GM12878 (cell line): ENCODE results near the gene EIF2B1. TPM values are rescaled to one million over a fixed set of nuclear protein-coding genes. Genes with fewer than 3 reads are reported as not detected.

Experiments
- ATF3 ChIP-seq: IDR thresholded peaks from 2 replicates; pipeline ENCODE4 v1.6.1; 2011; ENCODE audit warnings: low read depth, mild to moderate bottlenecking, low read length, moderate library complexity, borderline replicate concordance; ENCODE audit errors: extremely low read depth
- ATF7 ChIP-seq: fragments of 450-650 bp; IDR thresholded peaks from 2 replicates; pipeline ENCODE4 v1.6.1; 2016; ENCODE audit warnings: low read depth, mild to moderate bottlenecking
- CEBPB ChIP-seq, 2 experiments: fragments of 150-350 bp in 1 of 2; IDR thresholded peaks; 2 replicates each; pipeline ENCODE4 v1.6.1; 2012 to 2014; ENCODE audit warnings: low read depth in 2 of 2, low read length in 2 of 2, borderline replicate concordance in 1 of 2, inconsistent platforms in 1 of 2
- CEBPZ ChIP-seq: fragments of 150-350 bp; IDR thresholded peaks from 2 replicates; pipeline ENCODE4 v1.6.1; 2016; ENCODE audit warnings: low read depth, low read length
- CREB1 ChIP-seq: IDR thresholded peaks from 2 replicates; pipeline ENCODE4 v1.6.1; 2012; ENCODE audit warnings: low read depth, mild to moderate bottlenecking, inconsistent platforms
- EED ChIP-seq: sonication (generic); IDR thresholded peaks from 2 replicates; pipeline ENCODE4 v1.6.1; 2016; ENCODE audit warnings: antibody characterized with exemption, low read depth
- IKZF1 ChIP-seq: fragments of 450-650 bp; conservative IDR thresholded peaks from 2 replicates; pipeline ENCODE4 v1.6.1; 2017; ENCODE audit warnings: antibody characterized with exemption, mild to moderate bottlenecking
- IKZF2 ChIP-seq, 2 experiments: fragments of 450-650 bp; IDR thresholded peaks; 2 replicates each; pipeline ENCODE4 v1.6.1; 2017; ENCODE audit warnings: mild to moderate bottlenecking in 2 of 2, moderate library complexity in 2 of 2
- IRF5 ChIP-seq: fragments of 450-650 bp; IDR thresholded peaks from 2 replicates; pipeline ENCODE4 v1.6.1; 2017; ENCODE audit warnings: borderline replicate concordance
- MTA3 ChIP-seq: IDR thresholded peaks from 2 replicates; pipeline ENCODE4 v1.6.1; 2012; ENCODE audit warnings: low read length, inconsistent platforms, borderline replicate concordance
- NFIC ChIP-seq: IDR thresholded peaks from 2 replicates; pipeline ENCODE4 v1.6.1; 2012; ENCODE audit warnings: low read depth, mild to moderate bottlenecking, inconsistent platforms, low read length, moderate library complexity
- PAX5 ChIP-seq: IDR thresholded peaks from 2 replicates; pipeline ENCODE4 v1.6.1; 2011; ENCODE audit warnings: low read depth, low read length, borderline replicate concordance
- RFX5 ChIP-seq: IDR thresholded peaks from 2 replicates; pipeline ENCODE4 v1.6.1; 2011; ENCODE audit warnings: low read depth, low read length, improper control_type of control experiment
- STAT1 ChIP-seq: fragments of 450-650 bp; conservative IDR thresholded peaks from 2 replicates; pipeline ENCODE4 v1.6.1; 2014; ENCODE audit warnings: antibody characterized with exemption, mild to moderate bottlenecking
- TCF7 ChIP-seq: IDR thresholded peaks from 2 replicates; pipeline ENCODE4 v1.6.1; 2014; ENCODE audit warnings: antibody characterized with exemption, borderline replicate concordance
- USF1 ChIP-seq: IDR thresholded peaks from 2 replicates; pipeline ENCODE4 v1.6.1; 2011; ENCODE audit warnings: borderline replicate concordance, low read depth, mild to moderate bottlenecking, moderate library complexity, mixed read lengths, low read length; ENCODE audit not compliant: insufficient read depth; ENCODE audit errors: extremely low read length
- YY1 ChIP-seq: IDR thresholded peaks from 2 replicates; pipeline ENCODE4 v1.6.1; 2011; ENCODE audit warnings: low read depth, mild to moderate bottlenecking, low read length
- ZBTB11 ChIP-seq: fragments of 450-650 bp; formaldehyde crosslinking; IDR thresholded peaks from 2 replicates; pipeline ENCODE4 v1.5.0; 2022; ENCODE audit warnings: mild to moderate bottlenecking, missing genetic modification characterization
- polyA plus RNA-seq, 11 experiments: library from polyadenylated mRNA; depleted of rRNA in 4 of 11; unstranded in 6 of 11; stranded (reverse) in 5 of 11; fragments of >200 nt; fragmentation: Nextera tagmentation in 4 of 11; fragmentation: Illumina TruSeq in 1 of 11; extraction: Ambion mirVana in 4 of 11; extraction: Trizol in 1 of 11; gene quantifications; 1 replicate in 1 of 11; 2 replicates in 10 of 11; pipeline versions ENCODE4 v1.2.1 to v1.2.3, GENCODE V29; 2011 to 2016; ENCODE audit warnings: inconsistent platforms in 2 of 11, missing spikeins in 2 of 11, low read depth in 1 of 11
- total RNA-seq, 4 experiments: library from RNA; depleted of rRNA in 3 of 4; stranded (reverse); fragments of >200 nt in 3 of 4; fragmentation: Illumina TruSeq in 1 of 4; extraction: Trizol in 1 of 4; gene quantifications; 2 replicates each; pipeline versions ENCODE4 v1.2.1 to v1.2.3, GENCODE V29; 2013 to 2021

The EIF2B1 gene
- total and polyA plus RNA-seq, 10 of the 15 experiments (the other 5 are each of a cell fraction or from before 2014, with no cell fraction given): 17.6 to 131 (median 49.1) TPM

GRCh38 chr12:123681605-123682004 lies 48.1 kb upstream of the EIF2B1 start (continued):
- TF ChIP-seq CEBPB (IDR thresholded peaks at IDR 0.05; ENCODE audit: borderline replicate concordance in 1 of 2, low read depth in 2 of 2, low read length in 2 of 2) (peak in 1 of 2 experiments; percentile 76; a peak in 1 of 4 replicates), EED (peak; percentile 37; the same call in 1 of the 2 replicates), IKZF2 (IDR thresholded peaks at IDR 0.05) (peak; percentile 73 to 82), USF1 (no peak), YY1 (no peak), CREB1 (0 out of 2 replicates have a peak, but pooled peaks have one; percentile 26), TCF7 (0 out of 2 replicates have a peak, but pooled peaks have one; percentile 14), IKZF1 (peak; percentile 56), STAT1 (no peak), MTA3 (peak; percentile 39; the same call in 1 of the 2 replicates), ATF3 (no peak), RFX5 (no peak), ATF7 (peak; percentile 68; the same call in 1 of the 2 replicates), IRF5 (no peak), NFIC (peak; percentile 87), PAX5 (no peak), CEBPZ (no peak), ZBTB11 (CRISPR knock-in tag) (no peak)
- TF ChIP-seq, all 136 proteins: peak for 19
